Keratinocyte (primary cell): Measurements from ENCODE around the gene SMCO2. TPM values are rescaled to one million over a fixed set of nuclear protein-coding genes. Genes with fewer than 3 reads are reported as not detected.

Experiments
- DNase-seq: peaks from one replicate; pipeline ENCODE4 v3.0.0-alpha.2; 2011; ENCODE audit warnings: low read depth, missing footprints, low spot score
- FAIRE-seq: peaks from 2 replicates; lab custom pipeline; 2011; peaks lifted over from hg19 to GRCh38; lab: Jason Lieb, UNC
- H2AFZ ChIP-seq: 2 replicates; pipeline ENCODE4 v1.6.0; 2012; ENCODE audit warnings: low read length, control low read depth, inconsistent platforms; ENCODE audit not compliant: control insufficient read depth
- H3K27ac ChIP-seq: 2 replicates; pipeline ENCODE4 v1.5.1; 2011; ENCODE audit warnings: low read length; ENCODE audit not compliant: control insufficient read depth, insufficient read depth
- H3K27me3 ChIP-seq: 3 replicates; pipeline ENCODE4 v1.6.0; 2011; ENCODE audit warnings: low read length; ENCODE audit not compliant: control insufficient read depth, insufficient read depth; ENCODE audit errors: extremely low read depth
- H3K36me3 ChIP-seq, 2 experiments: 2 replicates in 1 of 2; 3 replicates in 1 of 2; pipeline ENCODE4 v1.5.1; 2011; ENCODE audit warnings: low read length in 2 of 2, mild to moderate bottlenecking in 1 of 2; ENCODE audit not compliant: control insufficient read depth in 2 of 2, insufficient read depth in 2 of 2; ENCODE audit errors: extremely low read depth in 1 of 2
- H3K4me1 ChIP-seq: 3 replicates; pipeline ENCODE4 v1.5.1; 2011; ENCODE audit warnings: low read length; ENCODE audit not compliant: control insufficient read depth, insufficient read depth; ENCODE audit errors: extremely low read depth
- H3K4me2 ChIP-seq: 3 replicates; pipeline ENCODE4 v1.6.0; 2011; ENCODE audit warnings: low read depth, low read length; ENCODE audit not compliant: control insufficient read depth, insufficient read depth; ENCODE audit errors: extremely low read depth
- H3K4me3 ChIP-seq, 3 experiments: fragments of 200-600 bp in 1 of 3; sonication (generic) in 1 of 3; 2 replicates in 2 of 3; 3 replicates in 1 of 3; pipeline ENCODE4 v1.5.1; 2011 to 2016; ENCODE audit warnings: low read length in 3 of 3, mild to moderate bottlenecking in 3 of 3, control low read depth in 2 of 3, inconsistent platforms in 1 of 3, low read depth in 1 of 3, mixed read lengths in 1 of 3, mixed run types in 1 of 3, moderate library complexity in 1 of 3; ENCODE audit not compliant: control insufficient read depth in 2 of 3, insufficient read depth in 2 of 3; ENCODE audit errors: extremely low read depth in 1 of 3
- H3K79me2 ChIP-seq: 2 replicates; pipeline ENCODE4 v1.6.0; 2012; ENCODE audit warnings: low read length; ENCODE audit not compliant: control insufficient read depth, insufficient read depth
- H3K9ac ChIP-seq: 3 replicates; pipeline ENCODE4 v1.6.0; 2011; ENCODE audit warnings: low read length; ENCODE audit not compliant: control insufficient read depth, insufficient read depth; ENCODE audit errors: extremely low read depth
- H3K9me1 ChIP-seq: 3 replicates; pipeline ENCODE4 v1.6.0; 2011; ENCODE audit warnings: low read length; ENCODE audit not compliant: control insufficient read depth, insufficient read depth; ENCODE audit errors: extremely low read depth
- H3K9me3 ChIP-seq: 2 replicates; pipeline ENCODE4 v1.5.1; 2012; ENCODE audit warnings: low read depth, low read length; ENCODE audit not compliant: control insufficient read depth
- H4K20me1 ChIP-seq: 3 replicates; pipeline ENCODE4 v1.6.0; 2011; ENCODE audit warnings: low read length; ENCODE audit not compliant: control insufficient read depth, insufficient read depth; ENCODE audit errors: extremely low read depth
- CTCF ChIP-seq, 3 experiments: IDR thresholded peaks in 1 of 3; conservative IDR thresholded peaks in 1 of 3; optimal IDR thresholded peaks in 1 of 3; 2 replicates in 2 of 3; 3 replicates in 1 of 3; pipeline versions ENCODE3 to v1.5.1; 2011; ENCODE audit warnings: low read length in 3 of 3, mild to moderate bottlenecking in 3 of 3, moderate library complexity in 2 of 3, control low read depth in 1 of 3, inconsistent platforms in 1 of 3; ENCODE audit not compliant: insufficient read depth in 2 of 3; ENCODE audit errors: extremely low read depth in 1 of 3
- EZH2 ChIP-seq: IDR thresholded peaks from one replicate; pipeline ENCODE4 v1.6.1; 2012; ENCODE audit warnings: inconsistent platforms, mild to moderate bottlenecking, low read length, moderate library complexity
- dilution Hi-C: fragments of 300-500 bp; cut with MboI; formaldehyde crosslinking; loops from one replicate; pipeline ENCODE4 v1.7.0; 2020; ENCODE audit warnings: low sequenced_read_pairs; ENCODE audit not compliant: extremely low pct_ligation_motif_present
- polyA plus RNA-seq, 5 experiments: library from polyadenylated mRNA; depleted of rRNA in 3 of 5; stranded (reverse) in 3 of 5; stranded (forward) in 1 of 5; unstranded in 1 of 5; fragments of >200 nt; gene quantifications; 1 replicate in 1 of 5; 2 replicates in 3 of 5; 3 replicates in 1 of 5; pipeline versions ENCODE4 v1.2.1 to v1.2.3, GENCODE V29; 2011 to 2012; ENCODE audit warnings: missing spikeins in 2 of 5, low read depth in 1 of 5, low replicate concordance in 1 of 5

Gene SMCO2
- polyA plus RNA-seq, 1 donor (not counting 4 experiments of a cell fraction or from before 2014, with no cell fraction given) = 0.49 TPM

GRCh38 chr12:27523642-27524493, 77.3 kb downstream of the SMCO2 start, which contains the start of gene PPFIBP1:
PPFIBP1 (plus strand) TSS chr12:27524206; CDS start chr12:27633397, 109,191 bp downstream.
- H3K9me1 ChIP-seq = peaks cover 6% of the 10 kb centered on the region
- H4K20me1 ChIP-seq = no peaks in the 10 kb centered on the region
- H3K27ac ChIP-seq = peak within 1 kb of the TSS; percentile 98
- FAIRE-seq (peak; percentile 92), DNase-seq (peak; percentile 91)
- dilution Hi-C loops = no loop called here
- peak within 1 kb of the TSS; percentile 96 for H2AFZ ChIP-seq
- H3K27me3 ChIP-seq = no peaks in the 10 kb centered on the region
- peaks cover 44% of the 10 kb centered on the region for H3K79me2 ChIP-seq
- peak within 1 kb of the TSS; percentile 83 to 93 (median 85) for H3K4me3 ChIP-seq
- no peak for TF ChIP-seq EZH2
- peak; percentile 35 to 63 (median 60) for TF ChIP-seq CTCF (optimal IDR thresholded peaks at IDR 0.05 in 1 of 3, IDR thresholded peaks at IDR 0.05 in 1 of 3, conservative IDR thresholded peaks at IDR 0.05 in 1 of 3; ENCODE audit: extremely low read depth in 1 of 3, insufficient read depth in 2 of 3, low read length in 3 of 3)
- peaks cover 23% of the 10 kb centered on the region for H3K4me1 ChIP-seq
- H3K9me3 ChIP-seq = no peaks in the 10 kb centered on the region
- peak within 1 kb of the TSS; percentile 97 for H3K4me2 ChIP-seq
- H3K9ac ChIP-seq = peak within 1 kb of the TSS; percentile 96
- H3K36me3 ChIP-seq = peaks cover 1 to 7% of the 10 kb centered on the region in 2 experiments

- peaks cover 1 to 7% of the 10 kb centered on the region in 2 experiments for H3K36me3 ChIP-seq
- H3K27me3 ChIP-seq = no peaks in the 10 kb centered on the region
- H3K9ac ChIP-seq = peak overlapping the region; percentile 96
- H3K27ac ChIP-seq = peak overlapping the region; percentile 98
- H3K4me3 ChIP-seq = peak overlapping the region; percentile 83 to 93 (median 85)
- dilution Hi-C loops = no loop called here
- no peak for DNase-seq
- no peaks in the 10 kb centered on the region for H4K20me1 ChIP-seq
- peak overlapping the region; percentile 29 for H2AFZ ChIP-seq
- H3K9me3 ChIP-seq = no peaks in the 10 kb centered on the region
- peaks cover 23% of the 10 kb centered on the region for H3K4me1 ChIP-seq
- peak overlapping the region; percentile 70 for H3K4me2 ChIP-seq
- H3K79me2 ChIP-seq = peaks cover 50% of the 10 kb centered on the region
- no peak for FAIRE-seq
- TF ChIP-seq EZH2 = no peak
- no peak for TF ChIP-seq CTCF (optimal IDR thresholded peaks at IDR 0.05 in 1 of 3, IDR thresholded peaks at IDR 0.05 in 1 of 3, conservative IDR thresholded peaks at IDR 0.05 in 1 of 3; ENCODE audit: extremely low read depth in 1 of 3, insufficient read depth in 2 of 3, low read length in 3 of 3)
- H3K9me1 ChIP-seq = peaks cover 6% of the 10 kb centered on the region
These were observed 77.9 kb downstream of the SMCO2 start for GRCh38 chr12:27524494-27524835.
